Lower leg skin (tissue), 4 donors: ENCODE data around the gene DISP3. TPM values are rescaled to one million over a fixed set of nuclear protein-coding genes. Genes with fewer than 3 reads are reported as not detected.

Experiments used
- DNase-seq, 2 donors: peaks; one replicate each; pipeline ENCODE4 v3.0.0-alpha.2; 2019; ENCODE audit warnings: low spot score in 2 of 2
- H3K4me3 ChIP-seq: fragments of 200-600 bp; sonication (generic); 2 replicates; pipeline ENCODE4 v1.5.1; 2017; ENCODE audit warnings: mild to moderate bottlenecking, low read depth; ENCODE audit not compliant: poor library complexity, severe bottlenecking
- POLR2A ChIP-seq, 2 donors: fragments of 450-650 bp; IDR thresholded peaks; one replicate each; pipeline ENCODE4 v1.6.1; 2016 to 2017; ENCODE audit warnings: antibody characterized with exemption in 2 of 2, mild to moderate bottlenecking in 1 of 2, moderate library complexity in 1 of 2
- WGBS, 2 donors: methylation state at CpG; one replicate each; pipeline ENCODE4 v1.1.5; 2018; 5-methylcytosine and 5-hydroxymethylcytosine counted together
- intact Hi-C: fragments of 100-400 bp; cut with DNase I; formaldehyde crosslinking; loops from one replicate; pipeline ENCODE4 v1.15.0; 2023; ENCODE audit warnings: low total_unique reads
- total RNA-seq, 4 donors: library from RNA; depleted of rRNA; stranded (reverse); fragments of >200 nt; gene quantifications; one replicate each; pipeline ENCODE4 v1.1.0, GENCODE V29; 2016
- TF ChIP-seq, protein P1 (sequence below), 3 donors: fragments of 450-650 bp; IDR thresholded peaks; one replicate each; pipeline ENCODE4 v1.5.1; 2016; ENCODE audit warnings: antibody characterized with exemption in 3 of 3, mild to moderate bottlenecking in 3 of 3, moderate library complexity in 2 of 3

The DISP3 gene
- total RNA-seq, 4 donors from 2014 or later: not detected

- H3K4me3 ChIP-seq: no peak overlapping the region
- intact Hi-C loops: no loop called here
- TF ChIP-seq, protein P1, sequence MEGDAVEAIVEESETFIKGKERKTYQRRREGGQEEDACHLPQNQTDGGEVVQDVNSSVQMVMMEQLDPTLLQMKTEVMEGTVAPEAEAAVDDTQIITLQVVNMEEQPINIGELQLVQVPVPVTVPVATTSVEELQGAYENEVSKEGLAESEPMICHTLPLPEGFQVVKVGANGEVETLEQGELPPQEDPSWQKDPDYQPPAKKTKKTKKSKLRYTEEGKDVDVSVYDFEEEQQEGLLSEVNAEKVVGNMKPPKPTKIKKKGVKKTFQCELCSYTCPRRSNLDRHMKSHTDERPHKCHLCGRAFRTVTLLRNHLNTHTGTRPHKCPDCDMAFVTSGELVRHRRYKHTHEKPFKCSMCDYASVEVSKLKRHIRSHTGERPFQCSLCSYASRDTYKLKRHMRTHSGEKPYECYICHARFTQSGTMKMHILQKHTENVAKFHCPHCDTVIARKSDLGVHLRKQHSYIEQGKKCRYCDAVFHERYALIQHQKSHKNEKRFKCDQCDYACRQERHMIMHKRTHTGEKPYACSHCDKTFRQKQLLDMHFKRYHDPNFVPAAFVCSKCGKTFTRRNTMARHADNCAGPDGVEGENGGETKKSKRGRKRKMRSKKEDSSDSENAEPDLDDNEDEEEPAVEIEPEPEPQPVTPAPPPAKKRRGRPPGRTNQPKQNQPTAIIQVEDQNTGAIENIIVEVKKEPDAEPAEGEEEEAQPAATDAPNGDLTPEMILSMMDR (IDR thresholded peaks at IDR 0.05): no peak
- TF ChIP-seq POLR2A (IDR thresholded peaks at IDR 0.05): no peak
- no peak for DNase-seq
- WGBS, 2 donors: 69 to 72% methylated on average over 2 of the region's 2 CpGs
These were observed 64.8 kb downstream of the DISP3 start for GRCh38 chr1:11543796-11544195.

GRCh38 chr1:11546456-11546855 is 67.5 kb downstream of the DISP3 start:
- no peak overlapping the region for H3K4me3 ChIP-seq
- 55 to 65% methylated on average over 4 of the region's 4 CpGs for WGBS, 2 donors
- intact Hi-C loops: no loop called here
- no peak for DNase-seq
- TF ChIP-seq, protein P1 (IDR thresholded peaks at IDR 0.05): no peak
- TF ChIP-seq POLR2A (IDR thresholded peaks at IDR 0.05): no peak

GRCh38 chr1:11550664-11551283 is 71.8 kb downstream of the DISP3 start:
- TF ChIP-seq POLR2A (IDR thresholded peaks at IDR 0.05): no peak
- TF ChIP-seq, protein P1 (IDR thresholded peaks at IDR 0.05): no peak
- no peak overlapping the region for H3K4me3 ChIP-seq
- intact Hi-C loops: no loop called here
- no peak for DNase-seq
- WGBS, 2 donors: 13 to 14% methylated on average over 12 of the region's 12 CpGs

DNA sequence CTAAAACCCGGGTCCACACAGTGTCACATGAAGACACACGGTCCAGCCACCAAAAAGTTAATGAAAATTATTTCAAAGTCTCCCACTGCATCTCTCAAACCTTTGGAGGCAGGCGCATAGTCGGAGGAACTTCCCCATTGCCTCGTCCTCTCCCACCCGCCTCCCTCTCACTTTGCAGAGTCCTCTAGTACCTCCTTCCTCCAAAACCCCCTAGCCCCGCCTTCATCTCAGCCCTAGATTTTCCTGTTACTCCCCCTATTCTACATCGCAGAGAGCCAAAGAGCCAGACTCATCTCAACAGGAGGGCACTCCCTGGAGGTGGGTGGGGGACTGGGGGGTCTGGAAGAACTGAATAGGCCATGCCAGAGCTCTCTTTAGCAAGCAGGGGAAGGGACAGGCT is 79.3 kb downstream of the DISP3 start:
- intact Hi-C loops: no loop called here
- DNase-seq: no peak
- WGBS, 2 donors: 20 to 21% methylated on average over 8 of the region's 8 CpGs
- no peak overlapping the region for H3K4me3 ChIP-seq
- TF ChIP-seq, protein P1 (IDR thresholded peaks at IDR 0.05): no peak
- no peak for TF ChIP-seq POLR2A (IDR thresholded peaks at IDR 0.05)

- intact Hi-C loops: no loop called here
- 49 to 50% methylated on average over 7 of the region's 7 CpGs for WGBS, 2 donors
- no peak for DNase-seq
- no peak overlapping the region for H3K4me3 ChIP-seq
- TF ChIP-seq, protein P1 (IDR thresholded peaks at IDR 0.05): no peak
- no peak for TF ChIP-seq POLR2A (IDR thresholded peaks at IDR 0.05)
These were observed 80.1 kb downstream of the DISP3 start for GRCh38 chr1:11558871-11559590.
